NCI-H2171 treated with DMSO at 0.1 percent for 48 hours (cell line): ENCODE results near the gene PIM2.

ENCODE experiments used
- DNase-seq: peaks from one replicate; lab custom pipeline; 2025; lab: John Stamatoyannopoulos, UW

Gene PIM2

DNA sequence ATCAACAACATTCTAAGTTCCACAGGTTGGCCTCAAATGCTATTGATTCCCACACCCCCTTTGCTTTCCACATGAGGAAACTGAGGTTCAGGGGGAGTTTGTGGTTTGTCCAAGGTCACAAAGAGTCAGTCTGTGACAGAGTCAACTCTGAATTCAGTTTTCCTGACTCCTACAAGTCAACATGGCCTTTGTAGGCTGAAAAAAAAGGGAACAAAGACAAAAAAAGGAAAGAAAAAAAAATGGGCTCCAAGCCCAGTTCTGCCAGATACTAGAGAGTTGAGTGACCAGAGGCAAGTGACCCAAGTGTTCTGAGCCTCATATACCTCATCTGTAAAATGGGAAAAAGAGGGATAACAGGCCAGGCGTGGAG lies 16.5 kb upstream of the PIM2 start:
- no peak for DNase-seq

DNA sequence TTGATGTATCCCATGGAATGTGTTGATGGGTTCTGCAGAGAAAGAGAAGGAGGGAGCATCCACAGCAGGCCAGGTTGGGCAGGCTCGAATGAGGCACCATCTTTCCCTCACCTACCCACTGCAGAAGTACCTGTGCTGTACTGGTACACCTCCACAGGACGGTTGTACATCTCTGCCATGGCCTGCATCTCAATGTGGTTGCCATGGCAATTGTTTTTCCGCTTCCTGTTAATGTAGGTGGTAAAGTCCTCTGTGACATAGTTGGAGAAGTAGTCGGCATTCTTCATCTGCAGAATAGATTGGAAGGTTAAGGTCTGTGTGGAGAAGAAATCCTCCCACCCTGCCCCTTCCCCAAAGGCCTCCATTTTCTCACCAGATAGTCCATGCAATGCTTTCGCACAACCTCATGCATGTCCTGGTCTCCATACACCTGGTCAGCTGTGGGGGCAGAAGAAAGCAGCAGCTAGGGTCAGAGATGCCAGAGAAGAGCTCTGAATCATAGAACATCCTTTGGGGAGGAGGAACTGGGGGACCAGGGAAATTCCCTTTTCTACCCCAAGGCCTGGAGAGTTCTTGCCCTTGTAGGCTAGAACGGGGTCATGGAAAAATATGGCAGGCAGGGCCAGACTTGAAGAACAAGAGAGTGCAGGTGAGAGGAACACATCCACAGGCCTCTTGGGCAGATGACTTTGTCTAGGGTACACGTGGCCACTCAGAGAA lies 15.9 kb upstream of the PIM2 start:
- no peak for DNase-seq

DNA sequence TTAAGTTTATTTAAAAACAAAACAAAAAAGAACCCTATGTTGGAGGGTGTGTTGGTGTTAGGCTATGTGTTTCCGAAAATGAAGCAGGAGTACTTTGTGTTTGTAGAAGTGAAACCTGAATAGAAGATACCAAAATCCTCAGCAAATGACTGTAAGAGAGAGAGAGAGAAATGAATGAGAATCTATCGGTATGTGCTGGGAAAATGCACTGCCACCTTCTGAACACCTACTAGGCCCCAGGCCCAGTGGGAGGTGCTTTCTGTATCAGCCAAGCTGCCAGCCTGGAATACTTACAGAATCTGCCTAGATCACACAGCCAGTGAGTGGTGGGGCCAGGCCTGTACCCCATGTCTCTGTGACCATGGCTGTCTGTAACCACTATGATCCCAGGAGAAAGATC lies 14.9 kb upstream of the PIM2 start:
- no peak for DNase-seq

DNA sequence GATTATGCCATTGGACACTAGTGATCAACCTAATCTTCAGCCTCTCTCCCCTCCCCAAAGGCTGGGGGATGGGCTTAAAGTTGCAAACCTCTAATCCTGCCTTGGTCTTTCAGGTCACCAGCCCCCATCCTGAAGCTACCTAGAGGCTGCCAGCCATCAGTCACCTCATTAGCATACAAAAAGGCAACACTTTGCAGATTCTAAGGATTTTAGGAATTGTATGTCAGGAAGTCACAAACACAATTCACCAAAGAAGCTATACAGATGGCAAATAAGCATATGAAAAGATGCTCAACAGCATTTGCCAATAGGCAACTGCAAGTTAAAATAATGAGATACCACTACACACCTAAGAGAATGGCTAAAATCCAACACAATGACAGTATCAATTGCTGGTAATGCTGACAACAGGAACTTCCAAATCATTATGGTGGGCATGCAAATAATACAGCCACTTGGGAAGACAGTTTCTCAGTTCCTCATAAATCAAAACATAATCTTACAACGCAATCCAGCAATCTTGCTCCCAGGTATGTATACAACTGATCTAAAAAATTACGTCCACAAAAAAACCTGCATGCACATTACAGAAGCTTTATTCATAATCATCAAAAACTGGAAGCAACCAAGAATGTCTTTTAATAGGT lies 9.0 kb upstream of the PIM2 start:
- DNase-seq: no peak

DNA sequence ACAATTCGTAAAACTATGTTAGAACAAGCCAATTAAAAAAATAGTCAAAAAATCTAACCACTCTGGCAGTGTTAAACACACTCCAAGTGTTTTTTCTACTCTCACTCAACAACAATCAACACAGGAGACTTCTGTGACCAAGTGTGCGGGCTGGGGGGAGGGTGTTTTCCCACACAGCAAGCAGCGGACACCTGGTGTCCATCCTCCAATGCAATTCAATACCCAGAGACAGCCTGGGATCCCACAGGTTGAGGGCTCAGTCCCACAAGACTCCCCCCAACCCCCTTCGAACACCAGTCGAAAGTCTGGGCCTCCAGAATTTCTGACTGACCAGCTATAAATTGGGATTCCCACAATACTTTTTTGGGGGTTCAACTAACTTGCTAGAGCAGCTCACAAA lies 8.3 kb upstream of the PIM2 start:
- no peak for DNase-seq

DNA sequence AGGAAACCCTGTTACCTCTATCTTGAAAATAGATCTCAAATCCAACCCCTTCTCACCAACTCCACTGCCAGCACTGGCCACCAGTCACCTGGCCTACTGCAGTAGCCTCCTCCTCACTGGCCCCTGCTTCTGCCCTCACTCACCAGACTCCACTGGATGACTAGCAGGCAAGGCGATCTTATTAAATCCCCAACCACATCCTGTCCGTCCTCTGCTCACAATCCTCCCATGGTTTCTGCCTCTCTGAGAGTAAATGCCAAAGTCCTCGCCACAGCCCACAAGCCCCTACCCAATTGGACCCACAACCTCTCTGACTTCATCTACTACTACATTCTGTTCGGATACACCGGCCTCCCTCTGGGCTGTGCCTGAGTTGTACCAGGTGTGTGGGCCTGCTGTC lies 5.4 kb upstream of the PIM2 start:
- DNase-seq: no peak

DNA sequence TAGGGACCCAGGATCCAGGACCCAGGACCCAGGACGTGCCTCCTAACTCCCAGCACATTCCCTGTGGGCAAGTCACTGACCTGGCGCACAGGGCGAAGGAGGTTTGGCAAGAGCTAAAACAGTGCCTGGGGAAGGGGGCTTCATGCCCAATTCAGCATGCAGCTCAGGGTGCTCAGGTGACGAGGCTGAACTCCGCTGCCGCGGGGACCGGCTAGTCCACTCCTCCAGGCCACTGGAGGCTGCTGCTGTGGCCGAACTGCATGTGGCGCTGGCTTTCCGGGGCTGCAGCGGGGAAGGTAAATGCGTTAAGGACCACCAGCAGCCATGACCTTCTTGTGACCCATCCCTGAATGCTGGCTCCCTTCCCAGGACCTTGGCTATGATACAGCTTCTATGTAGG lies 4.9 kb upstream of the PIM2 start:
- no peak for DNase-seq

DNA sequence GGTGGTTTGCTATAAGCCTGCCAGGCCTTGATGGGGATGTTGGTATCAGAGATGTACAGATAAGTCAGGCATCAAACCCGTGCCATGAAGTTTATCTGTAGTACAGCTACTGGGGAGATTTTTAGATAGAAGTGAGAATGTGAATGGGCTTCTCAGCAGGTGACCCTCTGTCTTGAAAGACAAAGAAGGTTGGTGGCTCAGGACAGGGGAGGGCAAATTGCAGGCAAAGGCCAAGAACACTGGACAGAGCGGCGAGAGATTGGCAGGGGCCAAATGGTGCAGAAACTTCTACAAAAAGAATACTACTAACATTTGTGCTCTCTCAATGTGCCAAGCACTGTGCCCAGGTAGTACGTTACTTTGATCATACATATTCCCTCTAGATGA lies 1.9 kb upstream of the PIM2 start:
- DNase-seq: no peak

DNA sequence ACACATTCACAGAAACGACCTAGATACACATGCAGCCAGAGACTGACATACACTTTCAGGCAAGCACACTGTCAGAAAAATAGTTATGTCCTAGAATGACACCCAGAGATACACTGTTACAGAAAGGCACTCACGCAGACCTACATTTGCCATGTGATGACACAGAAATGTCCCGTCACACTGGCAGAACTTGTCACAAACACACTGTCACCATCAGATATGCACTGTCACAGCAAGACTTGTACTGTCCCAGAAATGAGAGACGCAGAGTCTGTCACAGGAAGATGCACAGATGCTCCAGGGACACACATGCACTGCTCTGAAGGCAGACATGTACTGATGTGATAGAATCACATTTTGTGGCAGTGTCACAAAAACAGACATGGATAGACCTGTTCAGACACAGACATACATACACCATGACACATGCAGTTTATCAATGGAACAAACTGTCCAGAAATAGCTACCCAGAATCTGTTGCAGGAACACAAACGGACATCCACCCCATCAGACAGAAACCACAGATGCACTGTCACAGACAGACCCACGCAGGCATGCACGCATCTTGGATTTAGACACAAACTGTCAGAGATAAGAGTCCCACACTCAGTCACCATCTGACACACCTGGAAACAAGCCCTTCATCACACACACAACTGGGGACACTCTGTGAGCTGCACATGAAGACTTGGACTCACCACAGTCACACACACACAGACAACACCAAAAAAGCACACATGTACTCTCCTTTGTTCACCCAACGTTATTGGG lies 1.3 kb upstream of the PIM2 start:
- DNase-seq: peak; percentile 1

DNA sequence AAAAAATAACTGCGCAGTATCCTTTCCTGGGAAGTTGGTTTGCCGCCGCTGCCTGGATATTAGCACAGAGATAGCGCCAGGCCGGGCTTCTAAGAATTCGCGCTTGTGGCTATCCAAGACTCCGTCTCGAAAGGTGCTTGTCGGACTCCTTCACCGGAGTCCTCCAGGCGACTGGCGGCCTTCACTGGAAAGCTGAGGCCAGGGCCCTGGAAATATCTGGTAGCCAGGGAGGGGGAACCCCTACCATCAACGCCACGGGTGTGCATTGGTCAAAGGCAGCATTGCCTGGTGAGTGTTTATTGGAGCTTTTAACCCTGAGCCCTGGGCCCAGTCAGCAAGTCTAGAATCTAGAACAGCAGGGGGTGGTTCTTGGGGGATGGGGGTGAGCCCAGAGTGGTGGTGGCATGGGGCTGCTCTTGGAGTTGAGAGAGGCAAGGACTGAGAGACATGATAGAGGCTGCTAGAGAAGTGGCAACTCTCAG lies 577 bp upstream of the PIM2 start:
- DNase-seq: no peak

DNA sequence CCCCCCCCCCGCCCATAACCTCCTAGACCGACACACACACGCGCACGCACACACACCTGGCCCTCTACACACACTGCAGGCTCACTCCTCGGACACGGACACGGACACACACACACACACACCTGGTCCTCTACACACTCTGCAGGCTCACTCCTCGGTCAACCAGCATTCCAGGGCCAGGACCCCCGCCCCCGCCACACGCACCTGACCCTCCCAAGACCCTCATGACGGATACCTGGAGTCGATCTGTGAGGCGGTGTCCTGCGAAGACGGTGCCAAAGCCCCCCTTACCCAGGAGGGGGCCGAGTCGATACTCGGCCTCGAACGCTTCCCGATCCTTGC lies 552 bp downstream of the PIM2 start:
- DNase-seq: no peak

DNA sequence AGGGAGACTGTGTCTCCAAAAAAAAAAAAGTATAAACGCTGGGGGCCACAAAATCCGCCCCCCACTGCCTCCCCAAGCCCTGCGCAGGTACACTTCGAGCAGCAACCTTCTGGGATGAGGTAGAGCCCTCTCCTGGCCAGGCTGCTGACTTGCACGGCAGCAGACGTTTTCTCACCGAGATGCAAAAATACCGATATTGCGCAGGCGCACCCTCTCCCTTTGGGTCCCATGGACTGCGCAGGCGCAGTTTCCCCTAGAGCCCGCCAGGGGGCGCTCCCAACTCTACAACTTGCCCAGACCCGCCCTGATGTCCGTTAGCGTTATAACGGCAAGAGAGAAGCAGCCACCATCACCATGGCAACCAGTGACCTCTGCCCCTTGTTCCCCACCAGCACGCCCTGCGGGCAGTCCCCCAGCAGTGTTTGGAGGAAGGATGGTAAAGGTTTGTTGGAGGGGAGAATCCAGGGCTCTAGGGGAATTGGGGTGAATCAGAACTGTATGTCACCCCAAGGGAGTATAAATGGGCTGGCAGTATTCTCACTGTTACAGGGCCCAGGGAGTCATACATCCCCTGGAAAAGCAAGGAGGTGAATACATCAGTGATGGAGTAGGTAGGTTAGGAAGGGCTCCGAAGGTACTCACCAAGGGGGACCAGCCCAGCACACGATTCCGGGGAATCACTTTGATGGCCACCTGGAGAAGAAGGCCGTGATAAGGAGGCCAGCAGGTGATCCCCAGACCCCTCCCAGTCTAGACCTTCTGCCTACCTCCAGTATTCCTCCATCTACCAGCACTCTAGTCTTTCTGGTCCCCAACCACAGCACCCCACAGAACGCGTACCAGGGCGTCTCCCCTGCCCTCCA lies 1.5 kb downstream of the PIM2 start:
- DNase-seq: peak; percentile 86

DNA sequence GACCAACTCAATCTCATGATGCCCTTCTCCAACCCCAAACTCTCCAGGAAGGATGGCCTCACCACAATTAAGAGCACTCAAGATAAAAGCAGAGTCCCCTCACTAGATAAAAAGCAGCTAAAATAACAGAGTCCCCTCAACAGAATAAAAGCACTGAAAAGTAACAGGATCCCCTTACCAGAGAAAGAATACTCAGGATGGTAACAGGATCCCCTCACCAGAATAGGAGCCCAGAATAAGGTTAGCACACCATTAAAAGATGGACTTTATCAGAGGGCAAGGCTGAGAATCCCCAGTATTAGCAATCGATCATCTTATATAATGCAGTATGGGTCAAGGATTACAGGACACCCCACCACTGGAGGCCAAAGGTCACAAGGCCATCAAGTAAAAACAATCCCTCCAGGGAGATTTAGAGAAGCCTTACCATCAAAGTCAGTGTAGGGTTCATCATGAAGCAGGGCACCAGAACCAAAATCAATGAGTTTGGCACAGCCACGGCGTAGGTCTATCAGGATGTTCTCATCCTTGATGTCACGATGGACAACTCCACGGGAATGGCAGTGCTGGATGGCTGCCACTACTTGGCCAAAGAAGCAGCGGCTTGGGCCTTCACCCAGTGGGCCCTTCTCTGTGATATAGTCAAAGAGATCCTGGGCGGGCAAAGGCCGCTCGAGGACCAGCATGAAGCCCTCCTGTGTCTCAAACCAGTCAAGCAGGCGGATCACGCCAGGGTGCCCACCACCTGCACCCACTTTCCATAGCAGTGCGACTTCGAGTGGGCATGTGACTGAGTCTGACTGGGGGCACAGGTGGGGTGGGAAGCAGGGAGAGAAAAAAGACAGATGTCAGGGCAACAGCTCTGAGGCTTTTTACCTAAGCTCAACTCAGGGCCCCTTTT lies 4.0 kb downstream of the PIM2 start:
- no peak for DNase-seq

DNA sequence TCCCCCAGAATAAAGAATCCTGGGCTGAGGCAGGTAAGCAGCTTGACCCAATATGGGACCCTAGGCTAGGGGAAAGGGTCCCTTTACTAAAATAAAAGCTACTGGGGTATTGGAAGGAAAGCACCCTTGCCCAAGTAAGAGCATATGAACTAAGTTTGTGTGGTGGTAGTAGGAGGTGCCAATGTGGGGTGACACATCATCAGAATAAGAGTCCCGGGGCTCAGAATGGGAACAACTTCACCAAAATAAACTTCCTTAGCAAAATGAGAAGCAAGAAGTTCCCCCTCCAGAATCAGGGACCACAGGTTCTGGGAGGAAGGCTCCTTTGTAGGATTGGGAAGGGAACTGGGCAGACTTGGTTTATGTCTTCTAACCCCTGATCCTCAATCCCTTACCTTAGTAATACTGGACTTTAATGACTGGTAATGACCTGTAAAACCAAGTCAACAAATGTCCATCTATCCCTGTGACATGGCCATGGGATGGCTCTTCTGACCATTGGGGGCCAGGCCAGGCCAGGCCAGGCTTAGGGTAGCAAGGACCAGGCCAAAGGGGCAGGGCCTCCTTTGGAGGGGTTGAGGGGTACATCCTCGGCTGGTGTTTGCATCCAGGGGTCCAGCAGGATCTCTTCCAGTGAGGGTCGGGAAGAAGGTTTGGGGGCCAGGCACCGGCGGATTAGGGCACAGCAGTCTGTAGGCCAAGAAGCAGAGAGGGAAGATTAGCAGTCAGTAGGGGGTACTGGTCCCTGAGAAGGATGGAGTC lies 5.0 kb downstream of the PIM2 start:
- no peak for DNase-seq

DNA sequence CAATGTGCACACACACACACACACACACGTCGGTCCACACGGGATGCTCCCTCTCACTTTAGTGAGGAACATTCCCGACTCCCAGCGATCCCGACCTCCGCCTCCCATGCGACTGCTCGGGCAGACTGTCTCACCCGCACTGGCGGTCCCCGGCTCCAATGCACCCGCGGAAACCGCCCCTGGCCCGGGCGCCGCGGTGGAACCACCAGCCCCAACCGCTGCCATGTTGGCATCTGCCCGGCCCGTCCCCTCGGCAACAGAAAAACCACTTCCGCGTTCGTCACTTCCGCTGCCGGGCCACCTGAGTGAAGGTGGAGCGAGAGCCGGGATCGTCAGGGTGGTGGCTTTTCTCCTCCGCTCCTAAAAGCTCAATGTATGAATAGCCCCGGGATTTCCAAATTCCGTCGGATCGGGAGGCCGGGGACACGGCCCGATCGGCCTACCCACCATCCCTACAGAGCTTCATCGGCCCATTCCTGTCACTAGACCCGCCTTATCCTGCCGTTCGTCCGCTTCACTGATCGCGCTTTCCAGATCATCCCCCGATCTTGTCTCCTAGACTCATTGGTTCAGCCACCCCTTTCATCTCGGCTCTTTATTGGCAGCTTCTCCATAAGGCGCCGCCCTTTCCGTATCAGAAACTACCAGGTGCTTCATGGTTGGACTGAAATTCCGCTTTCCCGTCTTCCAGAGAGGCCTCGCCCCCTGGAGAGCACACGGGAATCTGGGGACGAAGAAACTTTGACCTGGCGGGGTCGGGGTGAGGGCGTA lies 7.2 kb downstream of the PIM2 start, which contains the start of gene SLC35A2:
Gene SLC35A2, minus strand, starts transcription at position 235 of the 771 bp plus-strand sequence. Its CDS starts 10 bp downstream, at position 225.
- DNase-seq: peak; percentile 92

DNA sequence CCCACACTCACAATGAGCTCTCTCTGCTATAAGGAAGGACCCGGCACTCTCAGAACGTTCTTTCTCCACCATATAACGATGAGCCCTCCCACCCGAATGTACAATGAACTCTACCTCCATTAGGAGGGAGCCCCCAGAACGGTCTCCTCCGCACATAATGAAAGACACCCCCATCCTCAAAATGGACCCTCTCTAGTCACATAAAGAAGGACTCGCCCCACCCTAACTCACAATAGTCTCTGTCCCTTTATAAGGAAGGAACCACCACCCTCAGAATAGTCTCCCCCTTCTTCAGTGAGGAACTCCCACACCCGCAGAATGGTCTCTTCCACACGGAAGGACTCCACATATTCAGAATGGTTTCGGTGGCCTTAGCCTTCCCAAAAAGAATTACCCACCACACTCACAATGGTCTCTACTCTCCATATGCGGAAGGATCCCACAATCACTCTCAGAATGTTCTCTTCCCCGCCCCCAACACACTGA lies 7.9 kb downstream of the PIM2 start:
- DNase-seq: no peak

DNA sequence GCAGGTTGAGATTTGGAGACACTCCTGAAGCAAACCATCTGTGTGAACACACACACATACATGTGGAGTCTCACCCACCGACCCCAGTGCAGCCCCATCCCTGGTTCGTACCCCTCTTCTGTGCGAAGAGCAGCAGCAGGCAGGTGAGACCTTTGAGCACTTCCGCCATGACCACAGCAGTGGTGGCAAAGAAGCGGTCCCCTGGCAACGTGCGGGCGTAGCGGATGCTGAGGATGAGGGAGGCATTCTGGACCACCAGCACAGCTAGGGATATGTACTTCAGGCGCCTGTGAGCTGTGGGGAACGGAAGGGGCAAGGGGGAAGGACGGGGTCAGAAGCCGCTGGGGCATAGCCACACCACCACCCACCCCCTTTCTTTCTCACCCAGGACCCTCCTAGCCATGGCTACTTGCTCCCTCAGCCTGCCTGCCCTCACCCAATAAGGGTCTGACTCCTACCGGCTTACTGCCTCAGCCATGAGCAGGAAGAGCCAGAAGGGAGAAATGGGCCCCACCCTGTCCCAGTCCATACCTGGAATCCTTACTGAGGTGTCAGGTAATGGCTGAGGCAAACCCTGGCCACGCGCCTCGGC lies 9.0 kb downstream of the PIM2 start:
- no peak for DNase-seq

DNA sequence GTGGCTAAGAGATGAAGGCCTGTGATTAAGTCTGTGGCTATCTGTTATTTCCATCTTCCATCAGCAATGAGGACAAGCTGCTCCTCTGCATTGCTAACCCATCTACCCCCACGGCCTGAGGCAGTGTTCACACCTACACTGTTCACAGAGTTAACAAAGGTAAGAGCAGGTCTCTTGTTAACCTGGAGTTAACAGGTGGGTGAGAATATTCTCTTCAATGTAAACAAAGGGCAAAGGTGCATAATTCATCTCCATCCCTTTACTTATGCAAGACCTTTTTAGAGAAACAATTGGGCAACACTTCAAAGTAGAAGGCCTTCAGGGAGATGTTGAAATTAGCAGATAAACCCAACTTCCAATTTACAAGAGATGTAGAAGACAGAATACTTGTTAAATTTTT lies 10.2 kb downstream of the PIM2 start:
- no peak for DNase-seq
